Activated CD4-positive, alpha-beta T cell treated with anti-CD3 and anti-CD28 coated beads for 36 hours (primary cell): ENCODE data around the gene C11orf86. TPM values are rescaled to one million over a fixed set of nuclear protein-coding genes. Genes with fewer than 3 reads are reported as not detected.

Source experiments
- microRNA-seq: library from miRNA; unstranded; fragments of <30 nt; microRNA quantifications from one replicate; pipeline ENCODE4 v1.2.0, GENCODE V29; 2021; ENCODE audit warnings: borderline replicate concordance
- total RNA-seq, 2 experiments: library from RNA; stranded (reverse); gene quantifications; one replicate each; pipeline ENCODE4 v1.2.3, GENCODE V29; 2021

Gene C11orf86
- total RNA-seq, 2 experiments from 2014 or later = not detected

Small RNA genes within 50 kb of the gene (microRNA-seq; reads per million reads assigned to microRNA genes)
- not detected for gene MIR3163

Other genes starting within 250 kb of the C11orf86 start
- 1 to 10 TPM; 1.3 to 1.6 TPM for gene SPTBN2, start 246.1 kb upstream of the C11orf86 start, total RNA-seq
- 10 to 100 TPM; 24.9 to 25.6 TPM for gene RCE1, start 131.9 kb upstream of the C11orf86 start, total RNA-seq
- gene LRFN4, start 118.2 kb upstream of the C11orf86 start, total RNA-seq = 10 to 100 TPM; 19.2 to 22.7 TPM
- gene PC, start 16.9 kb upstream of the C11orf86 start, total RNA-seq = 1 to 10 TPM; 9.2 to 9.3 TPM
- gene SYT12, start 47.8 kb downstream of the C11orf86 start, total RNA-seq = under 1 TPM in 1 of 2 experiments, not detected in 1; 0.11 TPM
- gene RHOD, start 81.5 kb downstream of the C11orf86 start, total RNA-seq = under 1 TPM; 0.47 to 0.78 TPM
- 10 to 100 TPM; 74.8 to 89.7 TPM for gene KDM2A, start 144.0 kb downstream of the C11orf86 start, total RNA-seq